CD4-positive, alpha-beta T cell (primary cell): ENCODE measurements around the gene RUFY4. TPM values are rescaled to one million over a fixed set of nuclear protein-coding genes. Genes with fewer than 3 reads are reported as not detected.

Experiments used
- ATAC-seq: fragments of 200-7000 bp; cut with Tn5 transposase; one replicate; pipeline ENCODE4 v1.10.0; 2022; ENCODE audit warnings: mild to moderate bottlenecking; ENCODE audit not compliant: poor library complexity
- CTCF ChIA-PET: fragments of 350-600 bp; sonication (Branson Sonifier 250); formaldehyde crosslinking; loops from one replicate; lab custom pipeline; 2021; ENCODE audit warnings: antibody characterized with exemption, inconsistent platforms; lab: Charles Lee
- POLR2A ChIA-PET: fragments of 350-600 bp; sonication (Branson Sonifier 250); formaldehyde crosslinking; loops from one replicate; lab custom pipeline; 2021; ENCODE audit warnings: antibody characterized with exemption, inconsistent platforms; lab: Charles Lee
- DNase-seq, 14 experiments: peaks; one replicate each; pipeline ENCODE4 v3.0.0-alpha.2; 2013 to 2020; ENCODE audit warnings: mixed read lengths in 2 of 14
- H3K27ac ChIP-seq, 2 donors: one replicate each; pipeline versions ENCODE4 v1.5.1 to v1.7.0; 2013; ENCODE audit warnings: low read length in 2 of 2, low read depth in 1 of 2, mild to moderate bottlenecking in 1 of 2
- H3K27me3 ChIP-seq, 2 experiments: 1 replicate in 1 of 2; 2 replicates in 1 of 2; pipeline versions ENCODE4 v1.6.1 to v1.7.0; 2013; ENCODE audit warnings: low read length in 2 of 2, control low read depth in 1 of 2, mild to moderate bottlenecking in 1 of 2, moderate library complexity in 1 of 2; ENCODE audit not compliant: insufficient read depth in 2 of 2, control insufficient read depth in 1 of 2
- H3K36me3 ChIP-seq: one replicate; pipeline ENCODE4 v1.6.1; 2013; ENCODE audit warnings: low read length, control low read depth; ENCODE audit not compliant: insufficient read depth
- H3K4me1 ChIP-seq: one replicate; pipeline ENCODE4 v1.6.1; 2013; ENCODE audit warnings: low read length, control low read depth; ENCODE audit not compliant: insufficient read depth
- H3K4me3 ChIP-seq: one replicate; pipeline ENCODE4 v1.5.1; 2013; ENCODE audit warnings: mild to moderate bottlenecking, low read length, moderate library complexity
- H3K9me3 ChIP-seq, 2 experiments: 1 replicate in 1 of 2; 2 replicates in 1 of 2; pipeline versions ENCODE4 v1.6.1 to v1.7.0; 2013; ENCODE audit warnings: low read length in 2 of 2, mild to moderate bottlenecking in 2 of 2, control low read depth in 1 of 2, moderate library complexity in 1 of 2; ENCODE audit not compliant: control insufficient read depth in 1 of 2, insufficient read depth in 1 of 2
- H3K27ac Mint-ChIP-seq: one replicate; pipeline ENCODE4 v1.8.0; 2020; ENCODE audit warnings: mixed read lengths
- H3K27me3 Mint-ChIP-seq: one replicate; pipeline ENCODE4 v1.8.0; 2021; ENCODE audit warnings: mixed read lengths
- H3K36me3 Mint-ChIP-seq: one replicate; pipeline ENCODE4 v1.8.0; 2021; ENCODE audit warnings: low read depth, mixed read lengths
- H3K4me1 Mint-ChIP-seq: one replicate; pipeline ENCODE4 v1.8.0; 2021; ENCODE audit warnings: low read depth, mixed read lengths
- H3K4me3 Mint-ChIP-seq: one replicate; pipeline ENCODE4 v1.8.0; 2020; ENCODE audit warnings: mild to moderate bottlenecking, mixed read lengths
- H3K9me3 Mint-ChIP-seq: one replicate; pipeline ENCODE4 v1.8.0; 2020; ENCODE audit warnings: mixed read lengths
- CTCF ChIP-seq: fragments of 200-600 bp; IDR thresholded peaks from one replicate; pipeline ENCODE4 v1.8.0; 2022; ENCODE audit warnings: antibody characterized with exemption, mild to moderate bottlenecking
- intact Hi-C, 2 experiments: fragments of 100-400 bp; cut with DNase I in 1 of 2; cut with micrococcal nuclease in 1 of 2; formaldehyde crosslinking; loops; one replicate each; pipeline versions ENCODE4 v1.15.1 to v1.9.0; 2023 to 2025; cut with DNase I, micrococcal nuclease
- total RNA-seq, 174 experiments: library from RNA in 2 of 174; stranded (reverse) in 2 of 174; gene quantifications; one replicate each; pipeline ENCODE4 v1.2.3 and lab custom pipeline; 2021 to 2026

The RUFY4 gene
- total RNA-seq, 2 experiments from 2014 or later = 0.78 to 0.85 TPM

GRCh38 chr2:218083352-218083676, 14.3 kb downstream of the RUFY4 start:
- Histone ChIP-seq H3K9me3 (peaks cover 5% of the 10 kb centered on the region in 2 experiments), H3K27ac (no peak overlapping the region), H3K4me1 (no peaks in the 10 kb centered on the region), H3K4me3 (no peak overlapping the region), H3K27me3 (peaks cover 0 to 8% of the 10 kb centered on the region in 2 experiments), H3K36me3 (no peaks in the 10 kb centered on the region)
- Mint-ChIP-seq H3K27me3 (peaks cover 6% of the 10 kb centered on the region), H3K4me1 (no peaks in the 10 kb centered on the region), H3K36me3 (no peaks in the 10 kb centered on the region), H3K9me3 (peaks cover 8% of the 10 kb centered on the region), H3K4me3 (no peak overlapping the region), H3K27ac (no peak overlapping the region)
- intact Hi-C loops = no loop called here
- no peak for DNase-seq
- ATAC-seq = no peak
- no peak for TF ChIP-seq CTCF
- ChIA-PET POLR2A (no interaction called here), CTCF (interaction anchor here (0.8 kb wide), 1 partner anchor 15 kb away, joined by 3 read pairs; the partner anchor contains the start of gene RUFY4)

GRCh38 chr2:218086478-218086877, 17.4 kb downstream of the RUFY4 start:
- peaks cover 0 to 11% of the 10 kb centered on the region in 2 experiments for H3K27me3 ChIP-seq
- peaks cover 5% of the 10 kb centered on the region in 2 experiments for H3K9me3 ChIP-seq
- no peak overlapping the region for H3K4me3 Mint-ChIP-seq
- CTCF ChIA-PET = no interaction called here
- ATAC-seq (no peak), DNase-seq (no peak)
- H3K9me3 Mint-ChIP-seq = peaks cover 8% of the 10 kb centered on the region
- no peaks in the 10 kb centered on the region for H3K4me1 Mint-ChIP-seq
- peaks cover 9% of the 10 kb centered on the region for H3K27me3 Mint-ChIP-seq
- TF ChIP-seq CTCF = no peak
- H3K27ac Mint-ChIP-seq = no peak overlapping the region
- H3K36me3 ChIP-seq = no peaks in the 10 kb centered on the region
- H3K27ac ChIP-seq = no peak overlapping the region
- POLR2A ChIA-PET = no interaction called here
- no peak overlapping the region for H3K4me3 ChIP-seq
- intact Hi-C loops = no loop called here
- no peaks in the 10 kb centered on the region for H3K36me3 Mint-ChIP-seq
- no peaks in the 10 kb centered on the region for H3K4me1 ChIP-seq

GRCh38 chr2:218089259-218089658, 20.2 kb downstream of the RUFY4 start:
- DNase-seq (no peak), ATAC-seq (no peak)
- Histone ChIP-seq H3K4me3 (no peak overlapping the region), H3K36me3 (no peaks in the 10 kb centered on the region), H3K27ac (no peak overlapping the region), H3K4me1 (no peaks in the 10 kb centered on the region), H3K9me3 (peaks cover 0 to 5% of the 10 kb centered on the region in 2 experiments), H3K27me3 (peaks cover 0 to 7% of the 10 kb centered on the region in 2 experiments)
- Mint-ChIP-seq H3K9me3 (peaks cover 8% of the 10 kb centered on the region), H3K36me3 (no peaks in the 10 kb centered on the region), H3K27ac (no peak overlapping the region), H3K27me3 (peaks cover 9% of the 10 kb centered on the region), H3K4me3 (no peak overlapping the region), H3K4me1 (no peaks in the 10 kb centered on the region)
- CTCF ChIA-PET = no interaction called here
- intact Hi-C loops = no loop called here
- no peak for TF ChIP-seq CTCF
- POLR2A ChIA-PET = no interaction called here
